Loucy (cell line): Measurements from ENCODE around the gene GDA.

ENCODE experiments used
- CTCF ChIP-seq: fragments of 200-600 bp; sonication (generic); conservative IDR thresholded peaks from 2 replicates; pipeline ENCODE4 v1.5.1; 2014; ENCODE audit warnings: mild to moderate bottlenecking, antibody characterized with exemption, low read length
- EZH2phosphoT487 ChIP-seq: fragments of 200-600 bp; IDR thresholded peaks from 2 replicates; pipeline ENCODE4 v1.6.1; 2018; ENCODE audit warnings: antibody characterized with exemption, mild to moderate bottlenecking, moderate library complexity, borderline replicate concordance

GRCh38 chr9:72203205-72203803, 54.1 kb downstream of the GDA start:
- peak; percentile 74 for TF ChIP-seq CTCF
- TF ChIP-seq EZH2phosphoT487 = no peak
